Measurements from ENCODE around the gene PHF21A.

Gene PHF21A

GRCh38 chr11:46075168-46075567 is 46.1 kb downstream of the PHF21A start:
- DNase-seq: no peak

GRCh38 chr11:46073632-46074031 is 47.6 kb downstream of the PHF21A start:
- no peak for DNase-seq

GRCh38 chr11:46072172-46072964 is 48.9 kb downstream of the PHF21A start:
- no peak for DNase-seq

DNA sequence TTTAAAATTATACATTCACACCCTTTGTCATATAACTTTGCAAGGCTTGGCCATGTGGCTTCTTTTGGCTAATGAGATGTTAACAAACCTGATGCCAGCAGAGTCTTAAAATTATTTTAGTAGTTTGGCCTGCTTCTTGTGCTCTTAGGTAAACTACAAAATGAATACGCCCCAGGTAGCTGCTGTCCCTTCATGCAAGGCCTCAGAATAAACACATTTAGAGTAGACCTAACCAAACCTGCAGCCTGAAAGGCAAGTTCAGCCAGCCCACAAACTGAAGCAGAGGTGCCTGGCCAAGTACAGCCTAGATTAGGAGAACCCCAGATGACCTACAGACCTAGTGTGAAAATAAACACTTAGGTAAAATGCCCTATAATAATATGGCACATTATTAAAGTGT is 50.2 kb downstream of the PHF21A start:
- no peak for DNase-seq

DNA sequence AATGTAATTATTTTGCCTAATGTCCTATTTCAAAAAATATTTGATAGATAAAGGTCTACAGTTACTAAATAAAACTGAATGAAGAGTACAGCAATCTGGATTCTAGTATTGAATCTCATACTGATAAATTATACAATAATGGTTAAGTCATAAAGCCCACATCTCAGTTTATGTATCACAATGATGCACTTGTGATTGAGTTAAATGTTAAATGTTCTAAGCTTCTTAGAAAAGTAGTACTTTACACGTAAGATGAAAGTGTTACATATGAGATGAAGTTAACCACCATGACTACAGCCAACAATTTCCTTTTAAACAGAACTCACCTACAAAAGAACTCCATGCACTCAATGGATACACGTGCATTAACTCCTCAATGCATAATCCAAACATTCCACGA is 51.7 kb downstream of the PHF21A start:
- DNase-seq: peak in 1 of 5 donors; percentile 1

DNA sequence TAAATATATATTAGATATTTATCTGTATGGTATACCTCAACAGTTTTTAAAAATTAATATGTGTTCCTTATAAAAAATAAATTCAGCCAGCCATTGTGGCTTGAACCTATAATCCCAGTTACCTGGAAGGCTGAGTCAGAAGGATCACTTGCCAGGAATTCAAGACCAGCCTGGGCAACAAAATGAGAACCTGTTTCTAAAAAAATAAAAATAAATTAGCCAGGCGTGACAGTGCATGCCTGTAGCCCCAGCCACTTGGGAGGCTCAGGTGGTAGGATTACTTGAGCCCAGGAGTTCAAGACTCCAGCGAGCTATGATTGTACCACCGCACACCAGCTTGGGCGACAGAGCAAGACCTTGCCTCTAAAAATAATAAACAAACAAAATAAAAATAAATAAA is 54.9 kb downstream of the PHF21A start:
- DNase-seq: no peak

DNA sequence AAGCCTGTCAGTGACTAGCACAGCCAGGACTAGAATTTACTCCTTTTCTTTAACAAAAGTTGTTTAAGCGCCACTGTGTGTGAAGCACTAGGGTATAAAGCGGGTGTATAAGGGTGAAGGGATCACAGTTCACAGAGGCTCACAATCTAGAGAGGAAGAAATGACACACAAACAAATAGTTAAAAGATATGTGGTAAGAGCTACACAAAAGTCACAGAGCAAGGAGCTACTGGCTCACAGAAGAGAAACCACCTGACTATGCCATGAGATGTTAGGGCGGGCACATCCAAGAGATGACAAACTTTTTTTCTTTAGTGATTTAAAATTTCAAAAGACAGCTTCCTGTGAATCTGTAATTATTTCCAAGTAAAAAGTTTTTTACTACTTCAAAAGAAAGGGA is 55.6 kb downstream of the PHF21A start:
- DNase-seq: no peak

- DNase-seq: no peak
Measured at GRCh38 chr11:46064221-46064620, 57.0 kb downstream of the PHF21A start.

DNA sequence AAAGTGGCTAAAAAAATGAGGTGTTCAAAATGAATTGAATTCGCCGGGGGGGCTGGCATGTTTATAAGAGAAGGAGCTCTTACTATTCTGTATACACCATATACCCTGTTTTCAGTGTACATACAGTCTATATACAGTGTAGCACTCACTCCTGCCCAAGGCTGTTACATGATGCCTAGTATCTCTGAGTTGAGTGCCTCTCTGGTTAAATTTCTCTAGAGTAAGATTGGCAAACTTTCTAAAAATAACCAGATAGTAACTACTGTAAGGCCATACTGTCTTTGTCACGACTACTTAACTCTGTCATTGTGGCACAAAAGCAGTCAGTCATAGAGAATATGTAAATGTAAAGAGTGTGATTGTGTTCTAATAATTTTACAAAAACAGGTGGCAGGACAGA is 58.1 kb downstream of the PHF21A start:
- DNase-seq: no peak

- DNase-seq: no peak
Measured at GRCh38 chr11:46060013-46060412, 61.2 kb downstream of the PHF21A start.

DNA sequence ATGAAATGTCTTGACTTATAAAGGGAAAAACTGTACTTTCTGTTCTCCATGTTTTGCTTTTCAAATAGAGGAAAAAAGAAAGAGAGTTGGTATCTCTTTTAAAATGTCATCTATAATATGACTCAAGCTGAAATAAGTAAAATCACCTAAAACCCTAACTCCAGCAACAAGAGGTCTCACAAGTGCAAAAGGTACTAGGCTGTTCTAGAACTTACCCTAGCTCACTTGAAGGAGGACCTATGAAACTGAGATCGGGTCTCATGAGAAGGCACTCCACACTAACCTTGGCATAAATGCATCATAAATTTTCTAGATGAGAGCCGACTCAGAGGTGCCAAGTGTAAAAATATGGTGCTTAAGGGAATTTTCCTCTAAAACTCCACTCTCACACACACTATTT is 63.8 kb downstream of the PHF21A start:
- no peak for DNase-seq

GRCh38 chr11:46055371-46055770 is 65.9 kb downstream of the PHF21A start:
- no peak for DNase-seq

GRCh38 chr11:46051102-46051501 is 70.2 kb downstream of the PHF21A start:
- no peak for DNase-seq

- no peak for DNase-seq
Measured at GRCh38 chr11:46050662-46051061, 70.6 kb downstream of the PHF21A start.

DNA sequence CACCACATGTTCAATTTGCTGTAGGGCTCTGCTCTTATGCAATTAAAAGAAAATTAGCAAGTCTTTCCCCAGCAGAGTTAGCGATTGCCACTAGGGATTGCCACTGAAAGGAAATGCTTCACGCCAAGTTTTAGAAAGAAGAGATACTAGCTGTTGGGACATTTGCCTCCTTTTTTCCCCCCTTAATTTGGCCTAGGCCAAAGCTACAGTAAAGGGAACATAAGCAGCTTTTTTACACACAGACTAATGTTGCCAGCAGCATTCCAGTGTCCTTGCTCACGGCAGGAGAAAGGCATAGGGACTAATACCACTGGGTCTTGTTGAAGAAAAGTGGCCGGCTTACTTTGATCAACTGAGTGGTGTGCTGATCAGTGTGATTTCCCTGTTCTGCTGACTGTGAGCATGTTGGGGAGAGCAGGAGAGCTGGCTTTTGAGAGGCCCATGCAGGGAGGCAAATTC is 71.2 kb downstream of the PHF21A start:
- DNase-seq: no peak

GRCh38 chr11:46049325-46049897 is 71.8 kb downstream of the PHF21A start:
- no peak for DNase-seq

DNA sequence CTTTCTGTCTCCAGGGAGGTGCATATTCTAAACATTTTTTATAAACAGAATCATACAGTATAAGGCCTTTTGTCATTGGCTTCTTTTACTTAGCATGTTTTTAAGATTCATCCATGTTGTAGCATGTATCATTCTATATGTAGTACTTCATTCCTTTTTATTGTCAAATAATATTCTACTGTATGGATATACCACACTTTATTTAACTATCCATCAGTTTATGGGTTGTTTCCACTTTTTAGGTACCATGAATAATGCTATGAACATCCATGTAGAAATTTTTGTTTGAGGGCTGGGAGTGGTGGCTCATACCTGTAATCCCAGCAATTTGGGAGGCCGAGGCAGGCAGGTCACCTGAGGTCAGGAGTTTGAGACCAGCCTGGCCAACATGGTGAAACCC is 73.1 kb downstream of the PHF21A start:
- DNase-seq: no peak

- no peak for DNase-seq
Measured at GRCh38 chr11:46047520-46047919, 73.7 kb downstream of the PHF21A start.

DNA sequence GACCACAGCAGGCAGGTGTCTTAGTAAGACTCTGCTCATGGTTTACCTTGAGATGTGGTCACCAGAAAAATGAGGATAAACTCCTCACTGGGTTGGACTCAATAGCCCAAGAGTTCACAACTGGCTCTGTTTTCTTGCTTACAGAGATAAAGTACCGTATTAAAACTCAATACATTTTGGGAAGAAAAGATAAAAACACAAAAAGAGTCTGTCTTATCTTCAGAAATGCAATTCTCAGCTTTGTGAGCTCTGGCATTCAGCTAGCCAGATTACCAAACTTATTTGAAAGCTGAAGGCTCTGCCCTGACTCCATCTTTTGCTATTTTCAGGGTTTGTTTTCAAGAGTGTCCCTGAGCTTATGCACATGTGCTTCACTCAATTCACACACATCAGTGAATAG is 75.4 kb downstream of the PHF21A start:
- DNase-seq: no peak

- no peak for DNase-seq
Measured at GRCh38 chr11:46044601-46045000, 76.7 kb downstream of the PHF21A start.

DNA sequence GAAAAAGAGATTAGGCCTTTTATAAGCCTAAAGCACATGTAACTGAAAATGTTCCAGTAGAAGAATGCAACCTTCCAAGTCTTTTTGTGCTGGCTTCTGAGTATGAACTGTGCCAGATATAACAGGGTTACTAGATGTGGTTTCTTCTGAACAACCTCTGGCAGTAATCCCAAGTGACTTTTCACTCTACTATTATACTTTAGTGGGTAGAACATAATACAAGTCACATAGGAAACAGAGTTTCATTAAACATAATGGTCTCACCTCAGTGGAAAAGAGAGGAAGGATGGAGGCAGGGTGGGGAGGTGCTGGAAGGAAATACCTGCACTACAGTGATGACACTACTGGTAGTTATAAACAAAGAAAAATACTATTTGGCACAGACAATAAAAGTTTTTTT is 81.3 kb downstream of the PHF21A start:
- no peak for DNase-seq

- no peak for DNase-seq
Measured at GRCh38 chr11:46038529-46038928, 82.7 kb downstream of the PHF21A start.

- DNase-seq: no peak
Measured at GRCh38 chr11:46036969-46037368, 84.3 kb downstream of the PHF21A start.

DNA sequence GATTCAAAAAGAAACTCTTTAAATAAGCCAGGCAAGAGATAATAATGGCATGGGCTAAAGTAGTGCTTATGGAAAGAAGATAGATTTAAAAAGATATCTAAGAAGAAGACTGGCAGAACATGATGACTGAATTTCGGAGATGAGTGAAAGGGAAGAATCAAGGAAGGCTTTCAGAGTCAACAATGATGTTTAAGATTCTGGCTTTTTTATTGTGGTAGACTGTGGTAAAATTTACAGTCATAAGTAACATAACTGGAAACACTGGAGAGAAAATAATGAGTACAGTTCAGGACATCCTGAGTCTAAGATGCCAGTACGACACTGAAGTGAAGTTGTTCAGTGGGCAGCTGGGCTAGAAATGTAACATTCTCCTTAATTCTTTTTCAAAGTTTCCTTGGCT is 85.2 kb downstream of the PHF21A start:
- DNase-seq: no peak

GRCh38 chr11:46034041-46034440 is 87.2 kb downstream of the PHF21A start:
- DNase-seq: no peak

All from T-helper 1 cell (primary cell).